ENCODE results near the gene ZNF429.
A peak's percentile ranks its signal among the peaks of the same experiment; 100 is the strongest.
"Not testable (repeated sequence)": the region's sequence is repeated elsewhere in the genome, so short reads cannot be mapped to it uniquely, and the experiment has no call there.

The ZNF429 gene

DNA sequence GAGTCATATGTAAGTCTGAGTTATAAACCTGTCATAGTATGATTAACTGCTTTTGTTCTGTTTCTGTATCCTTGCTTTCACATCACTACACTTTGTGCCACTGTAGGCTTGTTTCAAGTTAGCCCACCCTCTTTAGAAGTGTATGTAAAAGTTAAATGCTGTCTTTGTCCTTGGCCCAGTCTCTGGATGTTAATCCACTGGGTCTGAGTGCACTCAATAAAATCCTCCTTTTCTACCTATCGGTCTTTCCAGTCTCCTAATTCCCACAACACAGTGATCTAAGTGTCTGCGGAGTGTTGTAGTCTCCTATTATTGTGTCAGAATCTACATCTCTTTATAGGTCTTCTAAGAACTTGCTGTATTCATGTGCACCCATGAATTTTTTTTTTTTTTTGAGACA is 14.1 kb downstream of the ZNF429 start:
- no peak for DNase-seq

DNA sequence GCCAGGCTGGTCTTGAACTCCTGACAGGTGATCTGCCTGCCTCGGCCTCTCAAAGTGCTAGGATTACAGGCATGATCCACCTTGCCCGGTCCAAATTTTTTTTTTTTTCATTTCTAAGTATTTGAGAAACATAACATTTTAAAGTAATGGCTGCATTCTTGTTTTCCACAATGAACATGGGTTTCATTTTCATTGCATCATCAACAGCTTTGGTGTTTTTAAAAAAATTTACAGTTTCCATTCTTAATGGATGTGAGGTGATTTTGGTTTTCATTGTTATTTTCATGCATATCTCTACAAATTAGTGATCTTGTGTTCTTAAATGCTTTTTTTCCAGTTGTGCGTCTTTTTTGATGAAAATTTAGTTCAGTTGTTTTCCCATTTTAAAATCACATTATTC is 27.5 kb downstream of the ZNF429 start:
- no peak for DNase-seq

DNA sequence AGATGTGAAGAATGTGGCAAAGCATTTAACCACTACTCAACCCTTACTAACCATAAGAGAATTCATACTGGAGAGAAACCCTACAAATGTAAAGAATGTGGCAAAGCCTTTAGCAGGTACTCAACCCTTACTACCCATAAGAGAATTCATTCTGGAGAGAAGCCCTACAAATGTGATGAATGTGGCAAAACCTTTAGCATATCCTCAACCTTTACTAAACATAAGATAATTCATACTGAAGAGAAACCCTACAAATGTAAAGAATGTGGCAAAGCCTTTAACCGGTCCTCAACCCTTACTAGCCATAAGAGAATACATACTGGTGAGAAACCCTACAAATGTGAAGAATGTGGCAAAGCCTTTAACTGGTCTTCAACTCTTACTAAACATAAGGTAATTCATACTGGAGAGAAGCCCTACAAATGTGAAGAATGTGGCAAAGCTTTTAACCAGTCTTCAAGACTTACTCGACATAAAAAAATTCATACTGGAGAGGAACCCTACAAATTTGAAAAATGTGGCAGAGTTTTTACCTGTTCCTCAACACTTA is 31.4 kb downstream of the ZNF429 start:
- DNase-seq, result not testable (repeated sequence)

DNA sequence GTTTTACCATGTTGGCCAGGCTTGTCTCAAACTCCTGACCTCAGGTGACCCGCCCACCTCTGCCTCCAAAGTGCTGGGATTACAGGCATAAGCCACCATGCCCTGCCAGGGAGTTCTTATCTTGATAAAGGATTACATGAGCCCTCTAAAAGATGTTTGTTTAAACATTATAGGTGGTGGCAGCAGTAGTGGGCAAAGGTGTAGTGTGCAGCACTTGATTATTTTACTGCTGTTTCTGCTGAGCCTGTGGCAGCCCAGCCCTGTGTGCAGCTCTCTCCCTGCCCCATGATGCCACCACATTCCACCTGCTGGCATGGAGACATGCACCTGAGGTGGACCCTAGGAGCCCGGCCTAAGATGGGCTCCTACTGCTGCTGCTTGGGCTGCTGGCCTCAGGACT is 54.0 kb downstream of the ZNF429 start:
- no peak for DNase-seq

DNA sequence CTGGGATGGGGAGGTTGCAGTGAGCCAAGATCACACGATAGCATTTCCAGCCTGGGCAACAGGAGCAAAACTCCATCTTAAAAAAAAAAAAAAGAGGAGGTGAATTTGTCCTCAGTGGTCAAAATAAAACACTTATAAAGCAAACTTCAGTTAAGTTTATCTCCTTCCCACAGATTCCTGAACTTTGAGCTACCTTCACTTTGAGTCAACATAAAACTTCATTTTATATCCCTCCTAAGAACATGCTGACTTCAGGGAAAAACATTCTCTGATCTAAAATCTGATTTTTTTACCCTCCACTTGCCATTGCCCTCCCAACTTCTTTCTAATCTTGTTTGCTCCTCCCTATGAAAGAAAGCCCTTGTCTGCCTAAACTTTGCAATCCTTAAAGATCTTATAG is 59.0 kb downstream of the ZNF429 start:
- no peak for DNase-seq

DNA sequence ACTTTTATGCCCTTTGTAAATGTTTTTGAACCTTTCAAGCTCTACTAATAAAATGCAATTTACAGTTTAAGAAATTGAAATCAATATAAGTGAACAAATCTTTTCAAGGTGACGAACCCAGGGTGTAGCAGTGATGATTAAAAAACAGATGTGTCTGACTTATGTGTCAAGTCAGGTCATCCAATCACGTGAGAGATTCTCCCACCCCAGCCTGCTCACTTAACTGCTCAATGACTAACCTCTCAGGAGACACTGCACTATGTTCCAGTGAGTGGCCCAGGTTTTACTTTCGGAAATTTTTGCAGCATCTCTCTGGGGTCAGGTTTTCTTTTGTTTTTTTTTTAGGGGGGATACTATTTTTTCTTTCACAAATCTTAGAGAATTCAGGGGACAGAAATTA is 60.7 kb downstream of the ZNF429 start:
- DNase-seq, result no peak

DNA sequence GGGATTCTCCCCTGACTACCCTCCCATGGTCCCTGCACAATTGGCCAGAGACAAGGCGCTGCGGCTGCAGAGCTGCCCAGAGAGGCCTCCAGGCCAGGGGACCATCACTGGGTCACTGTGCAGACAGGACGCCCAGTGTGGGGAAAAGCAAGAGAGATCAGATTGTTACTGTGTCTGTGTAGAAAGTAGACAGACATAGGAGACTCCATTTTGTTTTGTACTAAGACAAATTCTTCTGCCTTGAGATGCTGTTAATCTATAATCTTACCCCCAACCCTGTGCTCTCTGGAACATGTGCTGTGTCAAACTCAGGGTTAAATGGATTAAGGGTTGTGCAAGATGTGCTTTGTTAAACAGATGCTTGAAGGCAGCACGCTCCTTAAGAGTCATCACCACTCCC is 62.4 kb downstream of the ZNF429 start:
- not testable (repeated sequence) for DNase-seq

DNA sequence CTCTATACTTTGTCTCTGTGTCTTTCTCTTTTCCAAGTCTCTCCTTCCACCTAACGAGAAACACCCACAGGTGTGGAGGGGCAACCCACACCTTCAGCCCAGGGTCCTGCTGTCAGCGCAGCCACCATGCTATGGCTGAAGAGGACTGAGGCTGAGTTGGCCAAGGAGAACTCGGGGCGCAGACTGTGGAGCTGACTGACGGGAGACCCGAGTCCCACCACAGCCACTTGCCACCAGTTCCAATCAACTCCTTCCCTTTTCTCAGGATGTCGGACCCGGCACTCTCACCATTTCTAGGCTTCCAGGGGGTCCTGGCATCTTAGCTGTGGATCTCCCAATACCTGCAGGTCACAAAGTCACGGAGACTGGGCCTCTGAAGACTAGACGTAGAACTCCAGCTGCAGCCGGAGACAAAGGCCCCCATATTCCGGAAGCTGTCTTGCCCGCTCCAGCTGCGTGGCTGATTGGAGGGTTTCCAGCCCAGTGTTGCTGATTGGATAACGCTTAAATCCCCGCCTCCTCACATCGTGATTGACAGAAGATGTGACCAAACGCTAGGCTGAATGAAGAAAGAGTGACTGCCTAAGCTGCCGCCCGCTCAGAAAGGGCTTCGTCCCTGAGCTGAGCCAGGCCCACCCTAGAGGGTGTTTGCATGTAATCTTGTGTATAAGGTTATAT is 63.6 kb downstream of the ZNF429 start:
- DNase-seq, result peak; percentile 93

DNA sequence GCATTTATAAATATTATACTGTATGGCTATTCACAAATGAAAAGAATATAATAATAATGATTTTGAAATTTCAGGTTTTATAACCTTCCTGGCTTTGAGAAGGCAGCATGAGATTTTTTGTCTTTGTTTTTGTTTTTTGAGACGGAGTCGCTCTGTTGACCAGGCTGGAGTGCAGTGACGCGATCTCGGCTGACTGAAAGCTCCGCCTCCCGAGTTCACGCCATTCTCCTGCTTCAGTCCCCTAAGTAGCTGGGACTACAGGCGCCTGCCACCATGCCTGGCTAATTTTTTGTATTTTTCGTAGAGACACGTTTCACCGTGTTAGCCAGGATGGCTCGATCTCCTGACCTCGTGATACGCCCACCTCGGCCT is 64.1 kb downstream of the ZNF429 start:
- DNase-seq, result no peak

DNA sequence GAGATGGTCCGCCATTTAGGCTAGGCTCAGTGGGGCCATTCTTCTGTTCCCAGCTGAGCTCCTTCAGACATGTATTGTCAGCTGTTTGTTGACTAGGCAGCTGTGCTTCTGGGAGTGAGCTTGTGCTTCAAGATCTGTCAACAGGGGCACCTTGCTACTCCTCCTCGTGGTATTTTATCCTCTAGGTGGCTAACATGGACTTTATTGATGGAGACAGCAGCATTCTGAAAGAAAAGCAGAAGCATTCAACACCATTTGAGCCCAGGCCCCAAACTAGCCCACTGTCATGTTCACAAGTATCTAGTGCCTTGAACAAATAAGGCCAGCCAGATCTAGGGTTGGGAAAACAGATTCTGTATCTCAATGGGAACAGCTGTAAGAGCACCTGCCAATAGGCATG is 65.9 kb downstream of the ZNF429 start:
- DNase-seq, result no peak

DNA sequence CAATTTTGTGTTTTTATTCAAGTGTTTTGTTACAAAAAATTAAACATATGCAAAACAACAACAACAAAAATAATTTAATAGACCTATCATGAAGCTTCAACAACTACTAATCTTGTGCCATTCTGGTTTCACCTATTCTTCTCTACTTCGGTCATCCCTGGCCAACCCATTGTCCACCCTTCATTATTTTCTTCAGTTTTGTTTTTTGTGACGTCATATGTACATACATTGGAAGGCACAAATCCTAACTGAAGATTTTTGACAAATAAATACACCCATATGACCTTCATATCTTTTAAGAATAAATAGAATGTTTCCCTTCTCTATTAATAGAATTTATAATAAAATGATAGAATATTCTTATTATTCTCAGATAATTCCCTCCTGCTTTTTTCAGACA is 69.2 kb downstream of the ZNF429 start:
- DNase-seq, result no peak

DNA sequence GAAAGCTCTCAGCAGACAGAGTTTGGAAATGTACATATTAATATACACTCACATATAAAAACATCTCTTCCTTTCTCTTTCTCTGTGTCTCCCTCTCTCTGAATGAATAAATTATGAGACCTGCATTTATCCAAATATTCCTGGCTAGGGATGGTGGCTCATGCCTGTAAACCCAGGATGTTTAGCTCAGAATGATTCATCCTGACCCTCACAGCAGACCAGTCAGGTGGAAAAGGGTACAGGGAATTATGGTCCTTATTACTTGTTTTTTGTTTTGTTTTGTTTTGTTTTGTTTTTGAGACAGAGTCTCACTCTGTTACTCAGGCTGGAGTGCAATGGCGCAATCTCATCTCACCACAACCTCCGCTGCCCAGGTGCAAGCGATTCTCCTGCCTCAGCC is 71.1 kb downstream of the ZNF429 start:
- DNase-seq, result no peak

DNA sequence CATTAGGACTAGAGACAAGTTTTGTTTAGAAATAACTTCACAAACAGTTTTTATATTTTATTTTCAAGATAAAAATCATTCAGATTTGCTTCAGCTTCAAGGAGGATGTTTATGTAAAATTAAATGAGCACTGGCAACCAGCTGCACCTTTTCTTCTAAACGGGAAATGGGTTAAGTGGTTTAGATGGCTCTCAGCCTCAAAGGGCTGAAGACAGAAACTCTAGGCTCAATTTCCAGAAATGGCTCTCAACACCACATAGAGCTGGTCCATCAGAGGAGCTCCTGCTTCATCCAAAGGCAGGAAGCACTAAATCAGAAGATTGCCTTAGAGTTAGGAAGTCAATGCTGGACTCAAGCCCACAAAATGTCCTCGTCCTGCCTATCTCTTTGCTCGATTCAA is 74.7 kb downstream of the ZNF429 start:
- DNase-seq, result no peak

DNA sequence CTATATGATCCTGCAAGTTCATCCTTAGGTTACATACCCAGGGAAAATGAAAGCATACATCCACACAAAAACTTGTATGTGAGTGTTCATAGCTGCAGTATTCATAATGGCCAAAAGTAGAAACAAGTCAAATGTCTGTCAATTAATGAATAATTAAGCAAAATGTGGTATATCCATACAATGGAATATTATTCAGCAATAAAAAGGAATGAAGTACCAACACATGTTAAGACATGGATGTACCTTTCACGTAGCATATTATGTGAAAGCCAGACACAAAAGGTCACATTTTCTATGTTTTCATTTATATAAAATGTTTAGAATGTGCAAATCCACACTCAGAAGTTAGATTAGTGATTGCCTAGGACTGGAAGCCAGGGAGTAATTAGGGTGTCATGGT is 75.4 kb downstream of the ZNF429 start:
- no peak for DNase-seq

DNA sequence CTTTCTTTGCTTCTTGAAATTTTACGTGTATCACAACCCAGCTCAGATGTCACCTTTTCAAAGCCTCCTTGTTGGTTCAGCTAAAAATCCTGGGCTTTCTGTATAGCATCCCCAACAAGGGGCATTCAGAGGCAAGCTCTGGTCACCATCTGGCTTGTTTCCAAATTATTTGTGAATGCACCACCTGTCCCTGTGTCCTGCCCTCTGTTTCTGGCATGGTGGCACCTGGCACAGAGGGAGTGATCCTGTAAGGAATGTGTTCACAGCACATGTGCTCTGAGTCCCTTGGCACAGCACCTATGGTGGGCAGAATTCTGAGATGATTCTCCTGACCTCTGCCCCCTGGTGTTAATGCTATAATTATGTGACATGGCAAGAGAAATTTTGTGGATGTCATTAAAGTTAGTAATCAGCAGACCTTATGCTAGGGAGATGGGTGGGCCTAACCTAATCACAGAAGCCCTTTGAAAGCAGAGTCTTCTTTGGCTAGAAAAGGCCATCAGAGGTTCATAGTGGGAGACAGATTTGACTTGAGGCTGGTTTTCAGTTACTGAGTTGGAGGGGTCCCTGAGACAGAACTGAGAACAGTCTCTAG is 76.3 kb downstream of the ZNF429 start:
- no peak for DNase-seq

DNA sequence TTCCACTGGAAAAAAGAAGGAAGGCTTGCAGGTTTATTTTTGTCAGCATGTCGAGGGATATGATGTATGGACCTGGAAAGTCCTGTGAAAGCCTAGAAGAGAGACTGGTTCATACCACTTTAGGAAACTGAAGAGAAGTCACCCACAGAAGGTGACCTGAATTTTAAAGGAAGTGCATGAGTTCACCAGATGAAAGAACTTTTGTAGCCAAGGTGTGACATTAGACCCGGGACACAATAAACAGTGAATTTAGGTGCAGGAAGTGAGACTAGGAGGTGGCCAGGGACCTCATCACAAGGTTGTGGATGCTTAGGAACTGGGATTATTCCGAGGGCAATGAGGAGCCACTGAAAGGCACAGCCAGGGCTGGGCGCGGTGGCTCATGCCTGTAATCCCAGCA is 79.1 kb downstream of the ZNF429 start:
- no peak for DNase-seq

DNA sequence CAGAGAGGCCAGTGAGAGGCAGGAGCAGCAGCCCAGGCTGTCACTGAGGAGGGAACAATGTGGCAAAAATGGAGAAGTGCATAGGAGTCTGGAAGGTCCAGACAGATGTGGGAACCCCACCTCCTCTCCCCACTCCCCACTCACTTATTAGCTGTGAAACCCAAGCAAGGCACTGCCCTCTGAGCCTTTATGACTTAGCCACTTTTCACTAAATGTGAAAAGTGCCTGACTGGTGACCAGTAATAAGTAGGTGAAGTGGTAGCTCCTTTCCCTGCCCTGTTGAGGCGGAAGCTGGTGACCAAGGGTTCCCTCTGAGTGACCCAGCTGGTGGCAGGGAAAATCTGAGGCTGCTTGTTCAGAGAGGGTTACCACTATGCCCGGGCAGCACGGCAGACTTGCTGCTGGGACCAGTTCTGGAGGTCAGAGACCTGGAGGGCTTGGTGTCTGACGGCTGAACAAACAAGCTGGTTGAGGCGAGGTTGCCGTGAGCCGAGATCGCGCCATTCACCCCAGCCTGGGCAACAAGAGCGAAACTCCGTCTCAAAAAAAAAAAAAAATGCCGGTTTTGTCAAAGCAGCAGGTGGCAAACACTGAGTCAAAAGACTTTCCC is 80.0 kb downstream of the ZNF429 start:
- DNase-seq, result no peak

DNA sequence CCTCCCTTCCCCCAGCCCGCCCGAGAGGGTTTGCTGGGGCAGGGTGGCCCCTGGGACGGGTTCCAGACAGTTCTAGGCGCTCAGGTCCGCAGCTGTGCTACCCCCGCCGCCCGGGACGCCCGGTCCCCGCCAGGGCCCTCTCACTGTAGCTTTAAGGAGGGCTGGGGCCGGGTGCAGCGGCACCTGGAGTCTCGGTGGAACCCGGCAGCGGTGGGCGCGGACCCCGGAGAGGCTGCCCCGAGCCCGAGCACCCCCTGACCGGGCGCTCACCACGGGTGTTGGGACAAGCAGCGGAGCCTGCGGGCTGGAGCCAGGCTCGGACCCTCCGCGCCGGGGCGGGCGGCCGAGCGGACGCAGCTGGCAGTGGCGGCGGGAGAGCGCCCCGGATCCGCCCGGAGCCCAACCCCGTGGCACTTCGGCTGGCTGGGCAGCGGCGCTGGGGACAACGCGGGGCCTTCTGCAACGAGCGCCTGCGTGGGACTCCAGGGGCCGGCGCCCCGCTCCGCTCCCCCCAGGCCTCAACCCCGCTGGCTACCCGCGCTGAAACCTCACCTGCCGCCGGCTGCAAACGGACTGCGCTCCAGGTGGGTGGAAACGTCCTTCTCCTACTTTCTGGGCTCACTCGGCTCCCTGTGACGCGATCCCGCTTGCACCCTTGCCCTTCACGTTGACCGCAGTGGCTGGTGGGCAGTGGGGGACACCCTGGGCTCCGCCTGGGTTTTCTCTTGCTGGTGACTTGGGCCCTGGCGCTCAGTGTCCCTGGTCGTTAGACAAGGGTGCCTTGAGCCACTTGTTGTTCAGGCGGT is 81.1 kb downstream of the ZNF429 start:
- no peak for DNase-seq

DNA sequence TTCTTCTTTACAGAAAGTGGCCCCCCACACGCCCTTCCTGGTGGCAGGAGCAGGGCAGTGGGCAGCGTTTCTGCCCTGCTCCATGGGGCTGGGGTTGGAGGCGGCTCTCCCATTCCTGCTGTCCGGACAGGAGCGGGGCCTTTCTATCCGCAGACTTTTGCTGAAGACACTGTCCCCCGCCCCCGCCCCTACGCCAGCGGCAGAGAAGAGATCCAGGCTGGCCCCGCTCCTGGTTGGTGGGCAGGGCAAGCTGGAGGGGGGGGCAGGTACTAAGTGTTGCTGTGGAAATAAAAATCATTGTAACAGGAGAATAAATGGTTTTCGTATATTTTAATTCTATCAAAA is 81.7 kb downstream of the ZNF429 start:
- DNase-seq, result no peak

DNA sequence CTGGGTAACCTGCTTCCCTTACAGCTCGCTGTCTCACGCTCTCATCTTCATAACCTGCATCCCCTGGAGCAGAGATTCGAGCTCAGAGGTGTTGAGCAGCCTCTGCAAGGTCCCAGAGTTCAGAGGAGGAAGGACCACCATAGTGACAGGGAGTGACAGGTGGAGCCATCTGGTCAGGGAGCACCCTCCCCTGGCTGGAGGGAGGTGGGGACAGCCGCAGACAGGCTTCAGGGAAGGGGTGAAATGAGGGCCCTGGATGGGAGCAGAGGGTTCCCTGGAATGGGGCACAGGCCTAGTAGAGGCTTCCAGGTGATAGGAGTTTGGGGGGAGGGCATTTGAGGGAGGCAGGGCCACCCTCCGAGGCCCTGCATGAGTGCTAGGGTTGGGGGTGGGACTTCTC is 82.1 kb downstream of the ZNF429 start:
- DNase-seq, result no peak

DNA sequence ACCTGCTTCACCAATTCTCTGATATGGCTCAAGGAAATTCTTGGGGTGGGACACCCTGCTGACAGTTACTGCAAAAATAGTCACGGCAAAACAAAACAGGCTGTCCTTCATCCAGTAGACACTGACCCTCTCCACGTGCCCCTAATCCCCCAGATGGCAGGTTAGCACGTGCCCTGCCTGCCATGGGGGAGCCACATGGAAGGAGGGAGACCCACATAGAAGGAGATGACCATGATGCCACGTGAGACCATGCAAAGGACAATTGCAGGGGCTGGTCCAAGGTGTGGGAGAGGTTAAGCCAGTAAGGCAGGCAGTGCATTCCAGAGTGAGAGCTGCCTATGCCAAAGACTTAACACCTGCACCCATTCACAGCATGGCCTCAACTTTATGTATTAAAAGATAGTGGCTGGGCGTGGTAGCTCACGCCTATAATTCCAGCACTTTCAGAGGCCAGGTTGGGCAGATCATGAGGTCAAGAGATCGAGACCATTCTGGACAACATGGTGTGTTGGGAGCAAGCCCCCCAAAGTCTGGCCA is 82.7 kb downstream of the ZNF429 start:
- DNase-seq, result no peak

DNA sequence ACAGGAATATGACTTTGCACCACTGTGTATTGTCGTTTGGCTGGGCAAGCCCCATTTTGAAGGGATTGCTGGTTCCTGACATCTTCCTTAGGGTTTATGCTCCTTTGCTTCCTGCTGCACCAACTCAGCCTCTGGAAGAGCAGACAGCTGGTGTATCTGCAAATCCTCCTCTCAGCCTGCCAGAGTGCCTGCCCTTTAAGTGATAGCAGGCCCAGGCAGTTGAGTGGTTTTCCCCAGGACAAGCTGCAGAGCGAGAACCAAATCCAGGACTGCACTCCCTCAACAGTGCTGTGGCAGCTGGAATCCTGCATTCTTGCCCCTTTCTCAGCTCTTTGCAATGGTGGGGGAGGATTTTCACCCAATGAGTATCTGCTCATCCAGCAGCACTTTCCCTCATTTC is 85.5 kb downstream of the ZNF429 start:
- DNase-seq, result no peak

DNA sequence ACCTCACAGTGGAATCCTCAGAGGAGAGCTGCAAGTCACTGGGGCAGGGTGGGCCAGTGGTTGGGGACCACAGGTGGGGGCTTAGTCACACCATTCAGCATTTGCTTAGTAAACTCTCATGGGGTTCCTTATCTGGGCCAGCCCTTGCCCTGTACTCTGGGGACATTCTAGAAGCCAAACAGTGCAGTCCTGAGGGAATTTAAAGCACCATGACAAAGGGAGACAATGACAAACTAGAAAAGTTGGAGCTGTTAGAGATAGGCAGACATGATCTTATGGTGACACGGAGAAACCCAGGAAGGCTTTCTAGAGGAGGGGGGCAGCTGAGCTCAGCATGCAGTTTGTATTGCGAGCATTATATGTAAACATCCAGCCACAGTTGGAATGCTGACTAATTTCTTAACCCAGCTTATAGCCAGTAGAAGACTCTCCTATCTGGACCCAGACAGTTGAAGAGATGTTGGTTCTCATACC is 87.6 kb downstream of the ZNF429 start:
- no peak for DNase-seq

Data from NCI-H1105 treated with DMSO at 0.1 percent for 48 hours (cell line).